ENCODE measurements around the gene TANGO2. TPM values are rescaled to one million over a fixed set of nuclear protein-coding genes. Genes with fewer than 3 reads are reported as not detected.

TANGO2 gene
- total RNA-seq, 1 experiment from 2014 or later: 17.0 TPM

- no peak for ATAC-seq
- H3K4me1 ChIP-seq (ENCODE audit: control insufficient read depth in 1 of 2, insufficient read depth in 2 of 2, low read length in 2 of 2): peaks cover 4 to 19% of the 10 kb centered on the region in 2 experiments
- ChIA-PET POLR2A (no interaction called here), RAD21 (ENCODE audit: low non-redundant PET in 1 of 2, low total read pairs in 2 of 2, uncharacterized antibody in 2 of 2, unreplicated experiment in 2 of 2) (no interaction called here), CTCF (no interaction called here)
- H3K9ac ChIP-seq (ENCODE audit: low read length): no peak overlapping the region
- H3K9me3 ChIP-seq (ENCODE audit: control insufficient read depth in 1 of 2, insufficient read depth in 1 of 2, low read depth in 1 of 2, low read length in 2 of 2): no peaks in the 10 kb centered on the region
- peaks cover 0 to 3% of the 10 kb centered on the region in 2 experiments; a peak in 2 of 4 replicates for H3K36me3 ChIP-seq (ENCODE audit: control insufficient read depth in 1 of 2, insufficient read depth in 2 of 2, low read length in 2 of 2)
- TF ChIP-seq EZH2phosphoT487 (IDR thresholded peaks at IDR 0.05; ENCODE audit: borderline replicate concordance) (no peak), CBX3 (IDR thresholded peaks at IDR 0.05; ENCODE audit: low read depth) (no peak), SP1 (IDR thresholded peaks at IDR 0.05; ENCODE audit: low read depth) (no peak), ELF1 (IDR thresholded peaks at IDR 0.05; ENCODE audit: borderline replicate concordance, low read depth) (no peak), FOSL1 (IDR thresholded peaks at IDR 0.05; ENCODE audit: low read depth) (no peak), POLR2A (IDR thresholded peaks at IDR 0.05; ENCODE audit: borderline replicate concordance, extremely low read depth, insufficient read depth, insufficient read length) (no peak), MAX (IDR thresholded peaks at IDR 0.05) (no peak), ATF3 (IDR thresholded peaks at IDR 0.05) (no peak), SIN3A (IDR thresholded peaks at IDR 0.05; ENCODE audit: low read depth) (no peak), JUND (IDR thresholded peaks at IDR 0.05) (no peak), CTCF (IDR thresholded peaks at IDR 0.05 in 2 of 3, conservative IDR thresholded peaks at IDR 0.05 in 1 of 3; ENCODE audit: borderline replicate concordance in 1 of 3, insufficient read depth in 1 of 3, low read depth in 2 of 3, low read length in 2 of 3) (no peak), EZH2 (IDR thresholded peaks at IDR 0.05) (no peak), ZNF274 (IDR thresholded peaks at IDR 0.05; ENCODE audit: low read depth, low read length) (no peak), YY1 (IDR thresholded peaks at IDR 0.05; ENCODE audit: extremely low read depth, insufficient replicate concordance, low read depth, low read length) (no peak), SRF (IDR thresholded peaks at IDR 0.05; ENCODE audit: low read depth) (no peak), REST (IDR thresholded peaks at IDR 0.05; ENCODE audit: low read depth) (no peak), ZFX (IDR thresholded peaks at IDR 0.05) (no peak), POLR2AphosphoS5 (IDR thresholded peaks at IDR 0.05; ENCODE audit: low read depth, low read length) (no peak), RAD21 (IDR thresholded peaks at IDR 0.05; ENCODE audit: low read depth) (no peak), ZBTB33 (IDR thresholded peaks at IDR 0.05; ENCODE audit: extremely low read depth, insufficient replicate concordance, low read length) (no peak)
- no peaks in the 10 kb centered on the region for H3K79me2 ChIP-seq (ENCODE audit: insufficient read depth, low read length)
- H4K20me1 ChIP-seq (ENCODE audit: insufficient read depth): no peaks in the 10 kb centered on the region
- H3K4me3 ChIP-seq (replicated peaks in 1 of 2; ENCODE audit: low read depth in 1 of 2, low read length in 2 of 2): no peak overlapping the region
- intact Hi-C loops (cut with micrococcal nuclease): no loop called here
- H3K27ac ChIP-seq (ENCODE audit: low read depth, low read length): no peak overlapping the region
- no peaks in the 10 kb centered on the region for H3K27me3 ChIP-seq (ENCODE audit: insufficient read depth, low read length)
- no TSS peak for BruUV-seq (replicated peaks)
- no peak overlapping the region for H2AFZ ChIP-seq (ENCODE audit: low read depth, low read length, poor library complexity, severe bottlenecking)
- H3K9me2 ChIP-seq (ENCODE audit: insufficient read depth): no peaks in the 10 kb centered on the region
- H3K4me2 ChIP-seq (ENCODE audit: low read length): no peak overlapping the region
- DNase-seq (ENCODE audit: low read depth, low spot score): no peak
Measured at GRCh38 chr22:20057596-20058268, 36.8 kb downstream of the TANGO2 start.

All from HCT116 (cell line).